ENCODE measurements around the gene GINS2. TPM values are rescaled to one million over a fixed set of nuclear protein-coding genes. Genes with fewer than 3 reads are reported as not detected.

GINS2 gene
- polyA plus RNA-seq, 1 experiment: 5.5 TPM

GRCh38 chr16:85682516-85682915, 6.2 kb downstream of the GINS2 start:
- ChIA-PET POLR2A (interaction anchor here (0.6 kb wide), 1 partner anchor 29 kb away, joined by 3 read pairs; no protein-coding TSS in a partner anchor), CTCF (interaction anchor here (1.1 to 1.4 kb wide), 3 partner anchors 8 to 35 kb away, joined by 3 to 8 read pairs (median 6); no protein-coding TSS in a partner anchor)
- Histone ChIP-seq H3K4me3 (ENCODE audit: low read depth, low read length) (no peak overlapping the region), H3K36me3 (ENCODE audit: control insufficient read depth, insufficient read depth, low read length) (peaks cover 3% of the 10 kb centered on the region), H3K27me3 (ENCODE audit: control insufficient read depth, insufficient read depth, low read length) (no peaks in the 10 kb centered on the region)
- DNase-seq (ENCODE audit: low read depth): no peak
- no peak for TF ChIP-seq CTCF (IDR thresholded peaks at IDR 0.05; ENCODE audit: insufficient read depth, low read depth, low read length)

GRCh38 chr16:85681255-85681654, 7.5 kb downstream of the GINS2 start:
- ChIA-PET CTCF (no interaction called here), POLR2A (no interaction called here)
- Histone ChIP-seq H3K27me3 (ENCODE audit: control insufficient read depth, insufficient read depth, low read length) (no peaks in the 10 kb centered on the region), H3K36me3 (ENCODE audit: control insufficient read depth, insufficient read depth, low read length) (peaks cover 6% of the 10 kb centered on the region), H3K4me3 (ENCODE audit: low read depth, low read length) (no peak overlapping the region)
- DNase-seq (ENCODE audit: low read depth): no peak
- no peak for TF ChIP-seq CTCF (IDR thresholded peaks at IDR 0.05; ENCODE audit: insufficient read depth, low read depth, low read length)

- Histone ChIP-seq H3K27me3 (ENCODE audit: control insufficient read depth, insufficient read depth, low read length) (no peaks in the 10 kb centered on the region), H3K4me3 (ENCODE audit: low read depth, low read length) (no peak overlapping the region), H3K36me3 (ENCODE audit: control insufficient read depth, insufficient read depth, low read length) (peaks cover 6% of the 10 kb centered on the region)
- POLR2A ChIA-PET: no interaction called here
- DNase-seq (ENCODE audit: low read depth): no peak
- TF ChIP-seq CTCF (IDR thresholded peaks at IDR 0.05; ENCODE audit: insufficient read depth, low read depth, low read length): no peak
- CTCF ChIA-PET: interaction anchor here (1.4 kb wide), 1 partner anchor 38 kb away, joined by 4 read pairs; no protein-coding TSS in a partner anchor
Observed at GRCh38 chr16:85680352-85680944, 8.3 kb downstream of the GINS2 start.

GRCh38 chr16:85679870-85680269, 8.9 kb downstream of the GINS2 start:
- peaks cover 6% of the 10 kb centered on the region for H3K36me3 ChIP-seq (ENCODE audit: control insufficient read depth, insufficient read depth, low read length)
- POLR2A ChIA-PET: no interaction called here

GRCh38 chr16:85678821-85679220, 9.9 kb downstream of the GINS2 start:
- peaks cover 8% of the 10 kb centered on the region for H3K36me3 ChIP-seq (ENCODE audit: control insufficient read depth, insufficient read depth, low read length)
- no peak for TF ChIP-seq CTCF (IDR thresholded peaks at IDR 0.05; ENCODE audit: insufficient read depth, low read depth, low read length)
- CTCF ChIA-PET: no interaction called here
- no peak for DNase-seq (ENCODE audit: low read depth)
- no peak overlapping the region for H3K4me3 ChIP-seq (ENCODE audit: low read depth, low read length)
- POLR2A ChIA-PET: no interaction called here
- H3K27me3 ChIP-seq (ENCODE audit: control insufficient read depth, insufficient read depth, low read length): no peaks in the 10 kb centered on the region

More at GRCh38 chr16:85679870-85680269, 8.9 kb downstream of the GINS2 start:
- H3K4me3 ChIP-seq (ENCODE audit: low read depth, low read length): no peak overlapping the region
- TF ChIP-seq CTCF (IDR thresholded peaks at IDR 0.05; ENCODE audit: insufficient read depth, low read depth, low read length): no peak
- no peaks in the 10 kb centered on the region for H3K27me3 ChIP-seq (ENCODE audit: control insufficient read depth, insufficient read depth, low read length)
- DNase-seq (ENCODE audit: low read depth): no peak
- CTCF ChIA-PET: interaction anchor here (1.4 kb wide), 1 partner anchor 39 kb away, joined by 4 read pairs; no protein-coding TSS in a partner anchor
